Stimulated activated CD8-positive, alpha-beta memory T cell treated with anti-CD3 and anti-CD28 coated beads, Interleukin-7, amount 100 ng/mL, for 4 hours (primary cell): Measurements from ENCODE around the gene C9.
"Not testable (repeated sequence)": the region's sequence is repeated elsewhere in the genome, so short reads cannot be mapped to it uniquely, and the experiment has no call there.

Experiments used
- DNase-seq, 2 donors: peaks; one replicate each; pipeline ENCODE4 v3.0.0-alpha.2; 2020; ENCODE audit warnings: low read depth in 2 of 2

Gene C9

GRCh38 chr5:39364367-39364766 is at the start of gene C9:
C9 (minus strand) TSS chr5:39364495; CDS start chr5:39364464, 31 bp downstream.
- DNase-seq, result no peak

GRCh38 chr5:39413771-39414170 is 49.5 kb upstream of the C9 start:
- DNase-seq, result no peak

GRCh38 chr5:39412721-39413394 is 48.6 kb upstream of the C9 start:
- DNase-seq, result no peak

- no peak for DNase-seq
These were observed 47.7 kb upstream of the C9 start for GRCh38 chr5:39411985-39412384.

GRCh38 chr5:39411061-39411460 is 46.8 kb upstream of the C9 start:
- no peak for DNase-seq

- no peak for DNase-seq
These were observed 44.7 kb upstream of the C9 start for GRCh38 chr5:39409033-39409432.

GRCh38 chr5:39405083-39405843 is 41.0 kb upstream of the C9 start:
- no peak for DNase-seq

- not testable (repeated sequence) for DNase-seq
These were observed 39.5 kb upstream of the C9 start for GRCh38 chr5:39403761-39404160.

GRCh38 chr5:39402140-39402539 is 37.8 kb upstream of the C9 start:
- not testable (repeated sequence) for DNase-seq

- DNase-seq, result no peak
These were observed 36.7 kb upstream of the C9 start for GRCh38 chr5:39400713-39401578.

GRCh38 chr5:39399135-39400036 is 35.1 kb upstream of the C9 start:
- no peak for DNase-seq

- DNase-seq, result no peak
These were observed 32.5 kb upstream of the C9 start for GRCh38 chr5:39396843-39397242.

GRCh38 chr5:39395521-39395920 is 31.2 kb upstream of the C9 start:
- no peak for DNase-seq

GRCh38 chr5:39394946-39395345 is 30.7 kb upstream of the C9 start:
- no peak for DNase-seq

- no peak for DNase-seq
These were observed 26.6 kb upstream of the C9 start for GRCh38 chr5:39390945-39391344.

GRCh38 chr5:39387293-39387692 is 23.0 kb upstream of the C9 start:
- DNase-seq, result no peak

GRCh38 chr5:39384271-39384670 is 20.0 kb upstream of the C9 start:
- no peak for DNase-seq

GRCh38 chr5:39381376-39381775 is 17.1 kb upstream of the C9 start:
- no peak for DNase-seq

- DNase-seq, result no peak
These were observed 15.4 kb upstream of the C9 start for GRCh38 chr5:39379693-39380092.

GRCh38 chr5:39377613-39378012 is 13.3 kb upstream of the C9 start:
- no peak for DNase-seq

GRCh38 chr5:39376293-39376714 is 12.0 kb upstream of the C9 start:
- DNase-seq, result no peak
